HepG2 (cell line): ENCODE data around the gene BUD23. TPM values are rescaled to one million over a fixed set of nuclear protein-coding genes. Genes with fewer than 3 reads are reported as not detected.

ENCODE experiments used
- BRF2 ChIP-seq: sonication (generic); formaldehyde crosslinking; IDR thresholded peaks from 2 replicates; pipeline ENCODE4 v1.8.1; 2022; ENCODE audit warnings: mild to moderate bottlenecking, missing genetic modification reagents
- CCDC6 ChIP-seq: sonication (generic); formaldehyde crosslinking; IDR thresholded peaks from 2 replicates; pipeline ENCODE4 v1.8.1; 2022; ENCODE audit warnings: mild to moderate bottlenecking, missing genetic modification reagents, moderate library complexity
- CERS6 ChIP-seq: sonication (generic); formaldehyde crosslinking; IDR thresholded peaks from 2 replicates; pipeline ENCODE4 v1.5.0; 2020; ENCODE audit warnings: missing genetic modification reagents
- CTCF ChIP-seq: sonication (generic); formaldehyde crosslinking; IDR thresholded peaks from 2 replicates; pipeline ENCODE4 v1.5.0; 2020; ENCODE audit warnings: mild to moderate bottlenecking, missing genetic modification reagents, moderate library complexity
- ETS1 ChIP-seq: sonication (generic); formaldehyde crosslinking; IDR thresholded peaks from 2 replicates; pipeline ENCODE4 v1.4.0; 2020; ENCODE audit warnings: missing genetic modification reagents
- NFIC ChIP-seq: IDR thresholded peaks from 2 replicates; pipeline ENCODE4 v1.6.1; 2012; ENCODE audit warnings: mild to moderate bottlenecking, low read length, inconsistent platforms
- PHF21A ChIP-seq: sonication (generic); formaldehyde crosslinking; IDR thresholded peaks from 2 replicates; pipeline ENCODE4 v1.5.0; 2020; ENCODE audit warnings: mild to moderate bottlenecking, missing genetic modification reagents
- SKI ChIP-seq: fragments of 450-650 bp; IDR thresholded peaks from one replicate; pipeline ENCODE4 v1.6.1; 2018; ENCODE audit warnings: mild to moderate bottlenecking; ENCODE audit not compliant: partially characterized antibody
- TCF7 ChIP-seq: sonication (generic); IDR thresholded peaks from 2 replicates; pipeline ENCODE4 v1.6.1; 2016; ENCODE audit warnings: antibody characterized with exemption, low read depth
- TRIM24 ChIP-seq: sonication (generic); formaldehyde crosslinking; IDR thresholded peaks from 2 replicates; pipeline ENCODE4 v1.8.0; 2022; ENCODE audit warnings: mild to moderate bottlenecking, missing genetic modification reagents
- ZBTB7A ChIP-seq: sonication (generic); formaldehyde crosslinking; IDR thresholded peaks from 2 replicates; pipeline ENCODE4 v1.8.0; 2022; ENCODE audit warnings: mild to moderate bottlenecking, missing genetic modification reagents
- ZNF430 ChIP-seq: sonication (generic); formaldehyde crosslinking; IDR thresholded peaks from 2 replicates; pipeline ENCODE4 v1.9.0; 2021; ENCODE audit warnings: mild to moderate bottlenecking, missing genetic modification reagents
- ZNF580 ChIP-seq: IDR thresholded peaks from 2 replicates; pipeline ENCODE4 v1.6.1; 2016; ENCODE audit warnings: low read depth, borderline replicate concordance
- ZNF607 ChIP-seq: sonication (generic); formaldehyde crosslinking; IDR thresholded peaks from 2 replicates; pipeline ENCODE4 v1.5.1; 2020; ENCODE audit warnings: missing genetic modification reagents, mild to moderate bottlenecking, borderline replicate concordance
- ZNF761 ChIP-seq: sonication (generic); formaldehyde crosslinking; conservative IDR thresholded peaks from 2 replicates; pipeline ENCODE4 v1.4.0; 2020; ENCODE audit warnings: mild to moderate bottlenecking, missing genetic modification reagents
- ZNF775 ChIP-seq: sonication (generic); formaldehyde crosslinking; IDR thresholded peaks from 2 replicates; pipeline ENCODE4 v1.4.0; 2020; ENCODE audit warnings: missing genetic modification reagents, mild to moderate bottlenecking, moderate library complexity, borderline replicate concordance
- polyA plus RNA-seq, 8 experiments: library from polyadenylated mRNA; depleted of rRNA in 3 of 8; stranded (reverse) in 7 of 8; unstranded in 1 of 8; fragments of >200 nt; fragmentation: Illumina TruSeq in 4 of 8; extraction: Trizol in 4 of 8; gene quantifications; 2 replicates each; pipeline versions ENCODE4 v1.2.1 to v1.2.3, GENCODE V29; 2011 to 2016; ENCODE audit warnings: low read depth in 4 of 8, missing spikeins in 1 of 8, mixed read lengths in 1 of 8; ENCODE audit not compliant: insufficient read depth in 1 of 8
- total RNA-seq, 5 experiments: library from RNA; depleted of rRNA; stranded (reverse); fragments of >200 nt; fragmentation: Illumina TruSeq; extraction: Trizol; gene quantifications; 2 replicates each; pipeline ENCODE4 v1.2.3, GENCODE V29; 2016; ENCODE audit warnings: low read depth in 1 of 5

The BUD23 gene
- total and polyA plus RNA-seq, 2 of the 13 experiments (the other 11 are each of a cell fraction or from before 2014, with no cell fraction given), result 47.5 to 54.5 TPM

- no peak for TF ChIP-seq SKI
- no peak for TF ChIP-seq TCF7
- no peak for TF ChIP-seq NFIC
- no peak for TF ChIP-seq CERS6 (CRISPR knock-in tag)
- no peak for TF ChIP-seq ETS1
- TF ChIP-seq ZNF775 (CRISPR knock-in tag), result no peak
- no peak for TF ChIP-seq ZNF430
- peak; percentile 98 for TF ChIP-seq CTCF (CRISPR knock-in tag)
- no peak for TF ChIP-seq PHF21A (CRISPR knock-in tag)
- TF ChIP-seq ZNF580 (CRISPR knock-in tag), result 0 out of 2 replicates have a peak, but pooled peaks have one; percentile 62
- TF ChIP-seq ZNF607, result no peak
- TF ChIP-seq CCDC6 (CRISPR knock-in tag), result no peak
- TF ChIP-seq ZNF761, result no peak
- no peak for TF ChIP-seq ZBTB7A (CRISPR knock-in tag)
- TF ChIP-seq BRF2, result no peak
- TF ChIP-seq TRIM24 (CRISPR knock-in tag), result no peak
These were observed 51.5 kb downstream of the BUD23 start (continued) for GRCh38 chr7:73734619-73735527.
